Mesendoderm (in vitro differentiated cells): ENCODE data around the gene NPEPL1.

ENCODE experiments used
- DNase-seq: peaks from one replicate; pipeline ENCODE4 v3.0.0; 2013
- H2AK5ac ChIP-seq: 2 replicates; pipeline ENCODE4 v1.6.1; 2013; ENCODE audit warnings: low read length, inconsistent platforms
- H2BK120ac ChIP-seq: 2 replicates; pipeline ENCODE4 v1.6.1; 2013; ENCODE audit warnings: low read depth, mild to moderate bottlenecking, low read length, moderate library complexity, mixed read lengths
- H2BK15ac ChIP-seq: replicated peaks from 2 replicates; pipeline ENCODE4 v1.6.1; 2013; ENCODE audit warnings: low read depth, mild to moderate bottlenecking, moderate library complexity
- H2BK5ac ChIP-seq: 2 replicates; pipeline ENCODE4 v1.6.1; 2013; ENCODE audit warnings: low read length, inconsistent platforms
- H3K18ac ChIP-seq: 2 replicates; pipeline ENCODE4 v1.6.1; 2013; ENCODE audit warnings: mild to moderate bottlenecking, low read length, mixed read lengths
- H3K23ac ChIP-seq: one replicate; pipeline ENCODE4 v1.6.1; 2013; ENCODE audit warnings: low read length
- H3K27ac ChIP-seq: 2 replicates; pipeline ENCODE4 v1.5.1; 2013; ENCODE audit warnings: low read depth, mild to moderate bottlenecking, inconsistent platforms, low read length, moderate library complexity
- H3K27me3 ChIP-seq: 2 replicates; pipeline ENCODE4 v1.6.1; 2013; ENCODE audit warnings: low read length, control low read depth, mild to moderate bottlenecking, inconsistent platforms; ENCODE audit not compliant: insufficient read depth, poor library complexity
- H3K36me3 ChIP-seq: 2 replicates; pipeline ENCODE4 v1.6.1; 2013; ENCODE audit warnings: low read length, inconsistent platforms; ENCODE audit not compliant: control insufficient read depth, insufficient read depth
- H3K4ac ChIP-seq: one replicate; pipeline ENCODE4 v1.6.1; 2013; ENCODE audit warnings: low read depth, mild to moderate bottlenecking, low read length, moderate library complexity
- H3K4me1 ChIP-seq: 2 replicates; pipeline ENCODE4 v1.6.1; 2013; ENCODE audit warnings: low read depth, low read length, inconsistent platforms; ENCODE audit not compliant: control insufficient read depth
- H3K4me2 ChIP-seq: 2 replicates; pipeline ENCODE4 v1.6.1; 2013; ENCODE audit warnings: low read length
- H3K4me3 ChIP-seq: 2 replicates; pipeline ENCODE4 v1.5.1; 2013; ENCODE audit warnings: mild to moderate bottlenecking, low read length
- H3K56ac ChIP-seq: one replicate; pipeline ENCODE4 v1.6.1; 2013; ENCODE audit warnings: low read length
- H3K79me1 ChIP-seq: 2 replicates; pipeline ENCODE4 v1.6.1; 2013; ENCODE audit warnings: low read length, inconsistent platforms
- H3K79me2 ChIP-seq: 2 replicates; pipeline ENCODE4 v1.6.1; 2013; ENCODE audit warnings: mild to moderate bottlenecking, low read length; ENCODE audit not compliant: control insufficient read depth, insufficient read depth
- H3K9ac ChIP-seq: 2 replicates; pipeline ENCODE4 v1.6.1; 2013; ENCODE audit warnings: low read length, inconsistent platforms
- H4K5ac ChIP-seq: one replicate; pipeline ENCODE4 v1.6.1; 2013; ENCODE audit warnings: low read length
- H4K8ac ChIP-seq: one replicate; pipeline ENCODE4 v1.6.1; 2013; ENCODE audit warnings: low read depth, mild to moderate bottlenecking, control low read depth, low read length, moderate library complexity
- WGBS: extraction: QIAGEN DNeasy Blood & Tissue Kit; methylation state at CpG from one replicate; pipeline ENCODE4 v1.1.7; 2013; ENCODE audit warnings: low lambda C conversion rate, missing lambda C conversion rate; ENCODE audit not compliant: insufficient coverage; ENCODE audit errors: extremely low coverage; 5-methylcytosine and 5-hydroxymethylcytosine counted together

Gene NPEPL1

DNA sequence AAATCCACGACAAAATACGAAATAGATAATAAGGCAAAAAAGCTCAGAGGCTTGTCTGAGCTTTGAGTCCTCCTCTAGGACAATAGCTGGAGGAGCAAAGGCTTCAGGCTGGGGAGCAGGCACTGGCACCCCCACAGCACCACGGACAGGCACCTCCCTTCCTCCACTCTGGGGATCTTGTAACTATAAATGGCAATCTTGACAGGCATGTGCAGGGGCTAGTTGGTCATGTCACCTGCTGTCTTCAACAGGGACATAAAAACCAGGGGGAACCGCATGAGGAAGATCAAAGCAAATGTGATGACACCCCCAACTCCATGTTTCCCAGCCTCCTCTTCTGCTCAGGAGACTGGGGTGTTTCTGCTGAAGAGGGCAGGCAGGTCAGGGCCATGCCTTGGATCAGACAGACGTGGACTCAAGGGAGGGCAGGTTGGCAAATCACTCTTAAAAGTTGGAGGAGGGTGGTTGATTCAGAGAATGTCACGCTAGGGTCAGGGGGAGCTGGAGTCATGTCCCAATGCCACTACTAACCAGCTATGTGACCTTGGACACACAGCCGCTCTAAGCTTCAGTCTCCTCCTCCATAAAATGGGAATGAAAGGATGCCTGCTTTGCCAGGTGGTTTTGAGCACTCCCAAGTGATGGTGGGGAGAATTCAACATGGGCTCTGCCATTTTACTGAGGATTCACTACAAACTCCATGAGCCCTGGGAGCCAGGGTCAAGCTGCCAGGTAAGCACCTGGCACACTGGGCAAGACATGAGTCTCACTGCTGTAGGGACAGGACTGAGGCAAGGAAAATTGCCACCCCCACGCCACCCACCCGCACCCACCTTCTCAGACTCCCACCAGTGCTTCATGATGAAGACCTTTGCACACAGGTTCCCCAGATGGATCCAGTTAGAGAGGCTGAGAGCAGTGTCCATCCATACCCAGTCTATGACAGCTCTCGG lies 48.0 kb downstream of the NPEPL1 start:
- no peak overlapping the region for H3K4ac ChIP-seq
- no peak overlapping the region for H4K8ac ChIP-seq
- no peaks in the 10 kb centered on the region for H3K4me1 ChIP-seq
- H2BK5ac ChIP-seq: no peak overlapping the region
- no peak overlapping the region for H3K56ac ChIP-seq
- no peak overlapping the region for H3K27ac ChIP-seq
- no peak overlapping the region for H3K4me3 ChIP-seq
- H3K27me3 ChIP-seq: no peaks in the 10 kb centered on the region
- H3K79me1 ChIP-seq: no peaks in the 10 kb centered on the region
- 100% methylated on average over 2 of the region's 10 CpGs for WGBS
- H3K23ac ChIP-seq: no peak overlapping the region
- no peak for DNase-seq
- H3K36me3 ChIP-seq: no peaks in the 10 kb centered on the region
- no peak overlapping the region for H2BK120ac ChIP-seq
- H3K79me2 ChIP-seq: no peaks in the 10 kb centered on the region
- H2BK15ac ChIP-seq: no peak overlapping the region
- H4K5ac ChIP-seq: no peak overlapping the region
- no peak overlapping the region for H2AK5ac ChIP-seq
- no peak overlapping the region for H3K18ac ChIP-seq
- H3K9ac ChIP-seq: no peak overlapping the region
- no peak overlapping the region for H3K4me2 ChIP-seq

- H3K4me3 ChIP-seq: no peak overlapping the region
- H3K27ac ChIP-seq: no peak overlapping the region
- H3K56ac ChIP-seq: no peak overlapping the region
- H2BK120ac ChIP-seq: no peak overlapping the region
- no peak overlapping the region for H4K8ac ChIP-seq
- WGBS: no CpG with 5 or more reads among the region's 5 CpGs
- no peak overlapping the region for H3K4ac ChIP-seq
- no peaks in the 10 kb centered on the region for H3K79me1 ChIP-seq
- H4K5ac ChIP-seq: no peak overlapping the region
- H3K18ac ChIP-seq: no peak overlapping the region
- H3K79me2 ChIP-seq: no peaks in the 10 kb centered on the region
- H2BK5ac ChIP-seq: no peak overlapping the region
- H3K27me3 ChIP-seq: no peaks in the 10 kb centered on the region
- no peak overlapping the region for H3K4me2 ChIP-seq
- H3K23ac ChIP-seq: no peak overlapping the region
- no peaks in the 10 kb centered on the region for H3K36me3 ChIP-seq
- no peak for DNase-seq
- H3K9ac ChIP-seq: no peak overlapping the region
- no peak overlapping the region for H2AK5ac ChIP-seq
- no peaks in the 10 kb centered on the region for H3K4me1 ChIP-seq
- no peak overlapping the region for H2BK15ac ChIP-seq
These were observed 48.8 kb downstream of the NPEPL1 start for GRCh38 chr20:58741384-58741783.

DNA sequence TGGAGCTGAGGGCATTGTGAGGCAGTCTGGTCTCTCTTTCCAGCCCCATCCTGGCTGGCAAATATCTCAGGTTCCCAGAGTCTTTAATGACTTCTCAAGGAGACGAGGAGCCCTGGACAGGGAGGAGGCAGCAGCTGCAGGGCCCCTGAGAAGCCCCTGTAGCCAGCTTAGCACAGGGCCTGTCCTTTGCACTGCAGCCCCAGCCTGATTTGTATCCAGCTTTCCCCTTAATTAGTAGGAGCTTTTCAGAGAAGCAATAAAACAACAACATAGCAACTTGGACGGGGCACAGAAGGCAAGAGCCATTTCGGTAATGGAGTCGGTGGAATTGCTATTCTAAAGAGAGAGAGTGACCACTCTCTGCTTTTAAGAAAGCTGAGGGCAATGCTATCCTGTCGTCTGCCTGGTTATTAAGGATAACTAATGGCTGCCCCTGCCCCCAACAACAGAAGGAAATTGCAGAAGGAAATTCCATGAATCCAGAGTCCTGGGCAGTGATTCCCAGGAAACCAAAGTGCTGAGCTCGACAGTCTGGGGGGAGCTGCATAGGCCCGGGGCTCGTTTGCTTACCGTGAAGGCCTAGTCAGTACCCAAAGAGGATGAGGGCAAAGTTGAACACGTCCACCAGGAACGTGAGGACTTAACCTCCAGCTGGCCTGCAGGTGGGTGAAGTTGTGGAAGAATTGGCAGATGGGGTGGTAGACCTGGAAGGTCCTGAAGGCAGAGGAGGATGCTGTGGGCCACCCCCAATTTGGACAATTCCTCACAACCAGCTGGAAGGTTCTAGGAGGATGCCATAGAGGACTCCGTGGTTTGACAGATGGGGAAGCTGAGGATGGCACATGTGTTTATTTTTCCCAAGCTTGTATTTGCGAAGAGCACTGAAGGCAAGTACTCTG lies 50.3 kb downstream of the NPEPL1 start:
- Histone ChIP-seq H4K5ac (no peak overlapping the region), H2AK5ac (no peak overlapping the region), H3K9ac (no peak overlapping the region), H3K4me3 (no peak overlapping the region), H3K27ac (no peak overlapping the region), H2BK120ac (no peak overlapping the region), H4K8ac (no peak overlapping the region), H3K36me3 (no peaks in the 10 kb centered on the region), H2BK5ac (no peak overlapping the region), H3K4ac (no peak overlapping the region), H3K27me3 (no peaks in the 10 kb centered on the region), H3K4me1 (no peaks in the 10 kb centered on the region), H3K79me2 (no peaks in the 10 kb centered on the region), H3K4me2 (no peak overlapping the region), H3K56ac (no peak overlapping the region), H2BK15ac (no peak overlapping the region), H3K79me1 (no peaks in the 10 kb centered on the region), H3K18ac (no peak overlapping the region), H3K23ac (no peak overlapping the region)
- no CpG with 5 or more reads among the region's 13 CpGs for WGBS
- no peak for DNase-seq

GRCh38 chr20:58743929-58744534 lies 51.4 kb downstream of the NPEPL1 start:
- Histone ChIP-seq H2BK120ac (no peak overlapping the region), H3K9ac (no peak overlapping the region), H3K4me3 (no peak overlapping the region), H4K8ac (no peak overlapping the region), H3K56ac (no peak overlapping the region), H3K79me2 (no peaks in the 10 kb centered on the region), H2AK5ac (no peak overlapping the region), H3K4ac (no peak overlapping the region), H3K27ac (no peak overlapping the region), H3K36me3 (no peaks in the 10 kb centered on the region), H3K23ac (no peak overlapping the region), H2BK5ac (no peak overlapping the region), H3K79me1 (no peaks in the 10 kb centered on the region), H3K18ac (no peak overlapping the region), H3K4me1 (no peaks in the 10 kb centered on the region), H3K27me3 (no peaks in the 10 kb centered on the region), H3K4me2 (no peak overlapping the region), H4K5ac (no peak overlapping the region), H2BK15ac (no peak overlapping the region)
- WGBS: no CpG with 5 or more reads among the region's 1 CpG
- no peak for DNase-seq

GRCh38 chr20:58744836-58745235 lies 52.2 kb downstream of the NPEPL1 start:
- Histone ChIP-seq H2BK15ac (no peak overlapping the region), H3K18ac (no peak overlapping the region), H3K79me1 (no peaks in the 10 kb centered on the region), H2AK5ac (no peak overlapping the region), H3K4ac (no peak overlapping the region), H3K56ac (no peak overlapping the region), H3K79me2 (no peaks in the 10 kb centered on the region), H3K4me1 (no peaks in the 10 kb centered on the region), H3K4me3 (no peak overlapping the region), H2BK5ac (no peak overlapping the region), H3K36me3 (no peaks in the 10 kb centered on the region), H3K4me2 (no peak overlapping the region), H3K27me3 (no peaks in the 10 kb centered on the region), H4K5ac (no peak overlapping the region), H2BK120ac (no peak overlapping the region), H3K27ac (no peak overlapping the region), H3K23ac (no peak overlapping the region), H3K9ac (no peak overlapping the region), H4K8ac (no peak overlapping the region)
- no peak for DNase-seq
- no CpG with 5 or more reads among the region's 1 CpG for WGBS
